ENCODE measurements around the gene HDGFL3. TPM values are rescaled to one million over a fixed set of nuclear protein-coding genes. Genes with fewer than 3 reads are reported as not detected.
A peak's percentile ranks its signal among the peaks of the same experiment; 100 is the strongest.
"Not testable (repeated sequence)": the region's sequence is repeated elsewhere in the genome, so short reads cannot be mapped to it uniquely, and the experiment has no call there.

HDGFL3 gene
- polyA plus RNA-seq, 1 donor: 30.4 TPM

DNA sequence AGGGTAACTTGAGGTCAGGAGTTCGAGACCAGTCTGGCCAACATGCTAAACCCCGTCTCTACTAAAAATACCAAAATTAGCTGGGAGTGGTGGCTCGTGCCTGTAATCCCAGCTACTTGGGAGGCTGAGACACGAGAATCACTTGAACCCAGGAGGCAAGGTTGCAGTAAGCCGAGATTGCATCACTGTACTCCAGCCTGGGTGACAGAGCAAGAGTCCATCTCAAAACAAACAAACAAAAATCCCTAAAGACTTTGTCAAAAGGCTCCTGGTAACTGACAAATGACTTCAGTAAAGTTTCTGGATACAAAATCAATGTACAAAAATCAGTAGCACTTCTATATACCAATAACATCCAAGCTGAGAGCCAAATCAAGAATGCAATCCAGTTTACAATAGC, 38.0 kb downstream of the HDGFL3 start:
- not testable (repeated sequence) for DNase-seq; H3K4me3 ChIP-seq (ENCODE audit: low read length); H3K36me3 ChIP-seq (ENCODE audit: control insufficient read depth, insufficient read depth, low read length); H3K9me3 ChIP-seq (ENCODE audit: control insufficient read depth, low read depth, low read length); H3K4me1 ChIP-seq (ENCODE audit: control insufficient read depth, insufficient read depth, low read length); H3K27me3 ChIP-seq (ENCODE audit: control insufficient read depth, insufficient read depth, low read length); H3K27ac ChIP-seq (ENCODE audit: low read length)
- 100% methylated on average over 1 of the region's 5 CpGs for WGBS (ENCODE audit: insufficient coverage, low lambda C conversion rate)

DNA sequence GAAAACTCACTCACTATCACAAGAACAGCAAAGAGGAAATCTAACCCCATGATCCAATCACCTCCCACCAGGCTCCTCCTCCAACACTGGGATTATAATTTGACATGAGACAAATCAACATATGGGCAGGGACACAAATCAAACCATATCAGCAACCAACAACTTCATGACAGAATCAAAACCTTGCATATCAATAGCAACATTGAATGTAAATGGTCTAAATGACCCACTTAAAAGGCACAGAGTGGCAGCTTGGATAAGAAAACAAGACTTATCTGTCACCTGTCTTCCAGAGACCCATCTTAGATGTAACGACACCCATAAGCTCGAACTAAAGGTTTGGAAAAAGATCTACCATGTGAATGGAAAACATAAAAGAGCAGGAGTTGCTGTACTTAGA, 40.8 kb downstream of the HDGFL3 start:
- Histone ChIP-seq H3K4me1 (ENCODE audit: control insufficient read depth, insufficient read depth, low read length) (no peaks in the 10 kb centered on the region), H3K36me3 (ENCODE audit: control insufficient read depth, insufficient read depth, low read length) (no peaks in the 10 kb centered on the region), H3K9me3 (ENCODE audit: control insufficient read depth, low read depth, low read length) (peaks cover 5% of the 10 kb centered on the region), H3K27me3 (ENCODE audit: control insufficient read depth, insufficient read depth, low read length) (no peaks in the 10 kb centered on the region), H3K4me3 (ENCODE audit: low read length) (no peak overlapping the region), H3K27ac (ENCODE audit: low read length) (no peak overlapping the region)
- 100% methylated on average over 2 of the region's 2 CpGs for WGBS (ENCODE audit: insufficient coverage, low lambda C conversion rate)
- DNase-seq: peak in 1 of 2 donors; percentile 6

DNA sequence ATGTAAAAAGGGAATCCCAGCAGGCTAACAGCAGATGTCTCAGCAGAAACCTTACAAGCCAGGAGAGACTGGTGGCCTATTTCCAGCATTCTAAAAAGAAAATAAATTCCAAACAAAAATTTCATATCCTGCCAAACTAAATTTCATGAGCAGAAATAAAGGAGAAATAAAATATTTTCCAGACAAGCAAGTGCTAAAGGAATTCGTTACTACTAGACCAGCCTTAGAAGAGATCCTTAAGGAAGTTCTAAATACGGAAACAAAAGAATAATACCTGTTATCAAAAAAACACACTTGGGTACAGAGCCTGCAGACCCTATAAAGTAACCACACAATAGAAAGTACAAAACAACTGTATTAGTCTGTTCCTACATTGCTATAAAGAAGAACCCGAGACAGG, 41.4 kb downstream of the HDGFL3 start:
- peaks cover 5% of the 10 kb centered on the region for H3K9me3 ChIP-seq (ENCODE audit: control insufficient read depth, low read depth, low read length)

DNA sequence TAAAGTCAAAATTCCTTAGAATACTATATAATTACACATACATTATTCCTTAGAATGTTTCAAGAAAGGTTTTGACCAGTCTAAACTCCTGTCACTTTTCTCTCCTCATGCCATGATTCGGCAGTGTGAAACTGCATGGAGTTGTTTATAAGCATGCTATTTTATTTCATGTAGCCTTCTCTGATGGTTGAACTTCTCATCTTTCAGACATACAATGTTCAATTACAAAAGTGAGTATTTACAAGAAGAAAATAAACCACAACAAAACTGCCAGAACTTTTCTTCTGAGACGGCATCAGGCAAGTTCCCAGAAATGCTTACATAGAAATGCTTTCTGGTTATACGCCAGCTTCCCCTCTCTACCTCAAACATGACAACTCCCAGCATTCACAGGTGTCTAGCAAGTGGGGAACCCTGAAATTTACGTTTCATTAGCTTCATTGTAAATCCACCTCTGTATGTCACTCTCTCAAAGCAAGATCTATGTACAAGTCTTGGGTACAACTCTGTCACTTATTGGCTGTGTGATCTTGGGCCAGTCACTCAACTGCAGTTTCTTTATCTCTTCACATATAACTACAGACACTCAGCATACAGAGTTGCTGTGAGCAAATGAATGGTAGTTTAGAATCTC, 42.7 kb downstream of the HDGFL3 start:
- 100% methylated on average over 1 of the region's 4 CpGs for WGBS (ENCODE audit: insufficient coverage, low lambda C conversion rate)
- no peak for DNase-seq
- Histone ChIP-seq H3K9me3 (ENCODE audit: control insufficient read depth, low read depth, low read length) (peaks cover 5% of the 10 kb centered on the region), H3K27ac (ENCODE audit: low read length) (no peak overlapping the region), H3K36me3 (ENCODE audit: control insufficient read depth, insufficient read depth, low read length) (no peaks in the 10 kb centered on the region), H3K27me3 (ENCODE audit: control insufficient read depth, insufficient read depth, low read length) (no peaks in the 10 kb centered on the region), H3K4me3 (ENCODE audit: low read length) (no peak overlapping the region), H3K4me1 (ENCODE audit: control insufficient read depth, insufficient read depth, low read length) (no peaks in the 10 kb centered on the region)

More for the DNA sequence above, 41.4 kb downstream of the HDGFL3 start:
- Histone ChIP-seq H3K27me3 (ENCODE audit: control insufficient read depth, insufficient read depth, low read length) (no peaks in the 10 kb centered on the region), H3K4me1 (ENCODE audit: control insufficient read depth, insufficient read depth, low read length) (no peaks in the 10 kb centered on the region), H3K36me3 (ENCODE audit: control insufficient read depth, insufficient read depth, low read length) (no peaks in the 10 kb centered on the region), H3K27ac (ENCODE audit: low read length) (no peak overlapping the region), H3K4me3 (ENCODE audit: low read length) (no peak overlapping the region)
- DNase-seq: no peak
- 86% methylated on average over 1 of the region's 3 CpGs for WGBS (ENCODE audit: insufficient coverage, low lambda C conversion rate)

DNA sequence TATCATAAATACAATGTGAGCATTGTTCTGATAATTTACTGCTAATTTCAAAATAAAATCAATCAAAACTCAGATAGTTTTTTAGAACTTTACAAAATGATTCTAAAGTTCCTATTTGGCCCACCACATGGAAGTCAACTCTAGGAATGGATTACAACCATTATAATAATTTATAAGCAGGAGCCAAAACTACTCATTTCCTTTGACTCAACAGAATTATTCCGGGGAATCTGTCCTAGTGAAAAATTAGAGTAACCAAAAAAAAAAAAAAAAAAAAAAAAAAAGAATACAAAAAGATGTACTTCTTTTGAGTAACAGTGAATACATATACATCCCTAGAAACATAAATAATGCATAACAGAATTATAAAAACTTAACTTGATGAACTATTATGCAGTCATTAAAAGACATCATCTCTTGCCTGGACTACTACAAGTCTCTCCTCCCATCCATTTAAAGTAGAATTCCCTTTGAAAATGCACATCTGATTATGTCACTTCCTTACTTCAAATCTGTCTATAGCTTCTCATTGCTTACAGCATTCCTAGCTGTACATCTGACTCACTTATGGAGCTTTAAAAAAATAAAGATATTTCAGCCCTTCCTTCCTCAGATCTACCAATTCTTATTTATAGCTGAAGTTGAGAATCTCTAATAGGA, 43.4 kb downstream of the HDGFL3 start:
- Histone ChIP-seq H3K36me3 (ENCODE audit: control insufficient read depth, insufficient read depth, low read length) (no peaks in the 10 kb centered on the region), H3K9me3 (ENCODE audit: control insufficient read depth, low read depth, low read length) (peaks cover 5% of the 10 kb centered on the region), H3K4me1 (ENCODE audit: control insufficient read depth, insufficient read depth, low read length) (no peaks in the 10 kb centered on the region), H3K27me3 (ENCODE audit: control insufficient read depth, insufficient read depth, low read length) (no peaks in the 10 kb centered on the region), H3K4me3 (ENCODE audit: low read length) (no peak overlapping the region), H3K27ac (ENCODE audit: low read length) (no peak overlapping the region)
- WGBS (ENCODE audit: insufficient coverage, low lambda C conversion rate): 100% methylated on average over 1 of the region's 1 CpG
- no peak for DNase-seq

DNA sequence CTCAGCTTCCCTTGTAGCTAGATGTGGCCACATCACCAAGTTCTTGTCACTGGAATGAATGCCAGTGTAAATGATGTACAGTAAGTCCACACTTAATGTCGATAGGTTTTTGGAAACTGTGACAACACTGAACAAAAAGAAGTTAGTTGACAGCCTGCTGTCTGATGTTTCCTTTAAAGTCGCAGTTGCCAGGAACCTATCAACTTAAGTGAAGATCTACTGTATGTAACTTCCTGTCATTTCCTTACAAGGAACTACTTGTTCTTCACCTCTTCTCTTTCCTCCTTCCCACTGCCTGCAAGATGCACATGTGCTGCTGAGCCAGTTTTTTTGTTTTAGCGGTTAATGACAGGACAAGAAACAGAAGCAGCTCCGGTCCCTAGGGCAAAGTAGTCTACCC, 44.6 kb downstream of the HDGFL3 start:
- Histone ChIP-seq H3K4me1 (ENCODE audit: control insufficient read depth, insufficient read depth, low read length) (no peaks in the 10 kb centered on the region), H3K4me3 (ENCODE audit: low read length) (no peak overlapping the region), H3K27ac (ENCODE audit: low read length) (no peak overlapping the region), H3K27me3 (ENCODE audit: control insufficient read depth, insufficient read depth, low read length) (no peaks in the 10 kb centered on the region), H3K9me3 (ENCODE audit: control insufficient read depth, low read depth, low read length) (peaks cover 5% of the 10 kb centered on the region), H3K36me3 (ENCODE audit: control insufficient read depth, insufficient read depth, low read length) (no peaks in the 10 kb centered on the region)
- 100% methylated on average over 1 of the region's 4 CpGs for WGBS (ENCODE audit: insufficient coverage, low lambda C conversion rate)
- DNase-seq: no peak

DNA sequence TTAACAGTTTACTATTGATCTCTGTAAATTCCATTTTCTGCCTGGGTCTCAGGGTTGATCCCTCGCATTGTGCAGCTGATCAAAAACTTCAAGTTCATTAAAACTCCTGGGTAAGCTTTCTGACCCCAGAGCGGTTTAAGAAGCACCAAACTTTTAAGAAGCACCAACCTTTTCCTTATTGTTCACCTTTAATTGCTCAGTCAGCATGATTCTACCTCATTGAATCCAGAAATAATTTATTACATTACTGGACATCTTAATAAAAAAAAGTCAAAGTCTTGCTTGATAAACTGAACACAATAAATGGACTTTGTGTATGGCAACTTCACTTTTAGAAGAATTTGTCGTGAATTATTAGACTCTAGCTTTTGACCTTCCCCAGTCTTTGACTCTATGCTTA, 46.9 kb downstream of the HDGFL3 start:
- no peak for DNase-seq
- no peaks in the 10 kb centered on the region for H3K4me1 ChIP-seq (ENCODE audit: control insufficient read depth, insufficient read depth, low read length)
- WGBS (ENCODE audit: insufficient coverage, low lambda C conversion rate): 100% methylated on average over 1 of the region's 3 CpGs
- no peaks in the 10 kb centered on the region for H3K27me3 ChIP-seq (ENCODE audit: control insufficient read depth, insufficient read depth, low read length)
- H3K27ac ChIP-seq (ENCODE audit: low read length): no peak overlapping the region
- peaks cover 6% of the 10 kb centered on the region for H3K36me3 ChIP-seq (ENCODE audit: control insufficient read depth, insufficient read depth, low read length)
- peaks cover 5% of the 10 kb centered on the region for H3K9me3 ChIP-seq (ENCODE audit: control insufficient read depth, low read depth, low read length)
- H3K4me3 ChIP-seq (ENCODE audit: low read length): no peak overlapping the region

DNA sequence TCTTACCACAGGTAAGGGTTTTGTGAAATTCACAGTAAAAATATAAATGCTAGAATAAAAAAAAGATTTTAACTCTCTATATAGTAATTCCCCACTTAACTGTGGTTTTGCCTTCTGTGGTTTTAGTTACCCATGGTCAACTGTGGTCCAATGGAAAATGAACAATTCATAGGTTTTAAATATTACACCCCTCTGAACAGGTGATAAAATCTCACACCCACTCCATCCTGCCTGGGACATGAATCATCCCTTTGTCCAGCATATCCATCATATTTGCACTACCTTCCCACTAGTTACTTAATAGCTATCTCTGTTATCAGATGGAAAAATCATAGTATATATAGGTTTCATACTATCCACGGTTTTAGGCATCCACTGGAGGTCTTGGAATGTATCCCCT, 49.2 kb downstream of the HDGFL3 start:
- Histone ChIP-seq H3K4me3 (ENCODE audit: low read length) (no peak overlapping the region), H3K27me3 (ENCODE audit: control insufficient read depth, insufficient read depth, low read length) (no peaks in the 10 kb centered on the region), H3K4me1 (ENCODE audit: control insufficient read depth, insufficient read depth, low read length) (no peaks in the 10 kb centered on the region), H3K9me3 (ENCODE audit: control insufficient read depth, low read depth, low read length) (no peaks in the 10 kb centered on the region), H3K27ac (ENCODE audit: low read length) (no peak overlapping the region), H3K36me3 (ENCODE audit: control insufficient read depth, insufficient read depth, low read length) (peaks cover 6% of the 10 kb centered on the region)
- WGBS (ENCODE audit: insufficient coverage, low lambda C conversion rate): no CpG with 5 or more reads among the region's 1 CpG
- DNase-seq: no peak

DNA sequence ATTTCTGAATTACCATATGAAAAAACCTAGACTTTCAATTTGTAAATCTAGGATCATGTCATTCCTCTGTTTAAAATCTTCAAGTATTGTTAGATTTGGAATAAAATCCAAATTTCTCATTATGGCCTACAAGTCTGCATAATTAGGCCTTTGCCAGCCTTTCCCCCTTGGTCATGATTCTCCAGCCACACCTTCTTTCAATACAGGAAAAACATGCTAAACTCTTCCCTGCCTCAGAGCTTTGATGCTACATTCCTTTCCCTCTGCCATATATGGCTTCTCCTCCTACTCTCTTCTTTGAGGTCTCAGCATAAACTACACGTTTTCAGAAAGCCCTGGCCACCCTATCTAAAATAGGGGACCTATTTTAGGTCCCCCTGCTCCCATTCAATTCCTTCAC, 51.7 kb downstream of the HDGFL3 start:
- DNase-seq: no peak
- no peaks in the 10 kb centered on the region for H3K9me3 ChIP-seq (ENCODE audit: control insufficient read depth, low read depth, low read length)
- 63% methylated on average over 1 of the region's 1 CpG for WGBS (ENCODE audit: insufficient coverage, low lambda C conversion rate)
- H3K4me3 ChIP-seq (ENCODE audit: low read length): no peak overlapping the region
- H3K27ac ChIP-seq (ENCODE audit: low read length): no peak overlapping the region
- no peaks in the 10 kb centered on the region for H3K27me3 ChIP-seq (ENCODE audit: control insufficient read depth, insufficient read depth, low read length)
- H3K36me3 ChIP-seq (ENCODE audit: control insufficient read depth, insufficient read depth, low read length): peaks cover 9% of the 10 kb centered on the region
- H3K4me1 ChIP-seq (ENCODE audit: control insufficient read depth, insufficient read depth, low read length): no peaks in the 10 kb centered on the region

DNA sequence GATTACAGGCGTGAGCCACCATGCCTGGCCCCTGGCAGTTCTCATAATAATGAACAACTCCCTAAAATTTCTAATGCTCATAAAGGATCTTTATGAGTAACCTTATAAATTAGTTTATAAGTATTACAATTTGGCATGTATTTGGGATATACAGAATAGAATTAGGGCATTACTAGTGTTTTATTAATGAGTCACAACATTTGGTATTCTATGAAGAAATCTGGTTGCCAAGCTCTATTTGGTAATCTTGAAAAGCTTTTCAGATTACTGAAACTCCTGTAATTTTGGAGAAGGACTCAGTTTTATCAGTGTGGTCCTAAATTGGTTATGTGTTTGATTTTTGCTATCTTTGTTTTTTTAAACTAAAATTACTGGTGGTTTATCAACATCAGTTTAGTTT, 54.3 kb downstream of the HDGFL3 start:
- peaks cover 13% of the 10 kb centered on the region for H3K36me3 ChIP-seq (ENCODE audit: control insufficient read depth, insufficient read depth, low read length)
- no peaks in the 10 kb centered on the region for H3K9me3 ChIP-seq (ENCODE audit: control insufficient read depth, low read depth, low read length)
- no CpG with 5 or more reads among the region's 1 CpG for WGBS (ENCODE audit: insufficient coverage, low lambda C conversion rate)
- no peak overlapping the region for H3K27ac ChIP-seq (ENCODE audit: low read length)
- no peak overlapping the region for H3K4me3 ChIP-seq (ENCODE audit: low read length)
- H3K27me3 ChIP-seq (ENCODE audit: control insufficient read depth, insufficient read depth, low read length): no peaks in the 10 kb centered on the region
- H3K4me1 ChIP-seq (ENCODE audit: control insufficient read depth, insufficient read depth, low read length): no peaks in the 10 kb centered on the region
- no peak for DNase-seq

DNA sequence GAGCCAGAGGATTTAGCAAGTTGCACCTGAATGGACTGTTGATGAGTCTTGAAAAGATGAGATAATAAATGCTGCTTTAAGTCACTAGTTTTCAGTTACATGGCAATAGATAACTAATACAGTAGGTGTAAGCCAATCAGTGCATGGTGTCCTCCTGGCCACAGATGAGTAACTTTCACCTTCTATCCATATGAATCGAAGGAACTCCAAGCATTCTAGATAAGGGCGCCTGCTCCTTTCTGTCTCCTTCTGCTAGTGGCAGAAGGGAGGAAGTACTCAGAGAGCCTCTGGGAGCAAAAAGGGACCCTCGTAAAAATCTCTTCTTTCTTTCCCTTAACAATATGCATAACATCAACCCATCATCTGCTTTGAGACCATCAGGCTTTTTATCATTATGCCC, 62.9 kb downstream of the HDGFL3 start:
- Histone ChIP-seq H3K4me1 (ENCODE audit: control insufficient read depth, insufficient read depth, low read length) (no peaks in the 10 kb centered on the region), H3K27me3 (ENCODE audit: control insufficient read depth, insufficient read depth, low read length) (no peaks in the 10 kb centered on the region), H3K9me3 (ENCODE audit: control insufficient read depth, low read depth, low read length) (no peaks in the 10 kb centered on the region), H3K4me3 (ENCODE audit: low read length) (no peak overlapping the region), H3K27ac (ENCODE audit: low read length) (no peak overlapping the region), H3K36me3 (ENCODE audit: control insufficient read depth, insufficient read depth, low read length) (peaks cover 7% of the 10 kb centered on the region)
- no CpG with 5 or more reads among the region's 3 CpGs for WGBS (ENCODE audit: insufficient coverage, low lambda C conversion rate)
- DNase-seq: no peak

All from large intestine (tissue), 3 donors.